SU-DHL-6 (cell line): Measurements from ENCODE around the gene ANAPC2.

Experiments used
- EZH2phosphoT487 ChIP-seq: fragments of 200-600 bp; sonication (generic), shearing (Covaris generic); conservative IDR thresholded peaks from 2 replicates; pipeline ENCODE4 v1.6.1; 2018; ENCODE audit warnings: mild to moderate bottlenecking, antibody characterized with exemption, low read length, moderate library complexity, mixed read lengths
- TF ChIP-seq, protein P1 (sequence below): fragments of 200-600 bp; sonication (generic); IDR thresholded peaks from one replicate; pipeline ENCODE4 v1.5.1; 2017; ENCODE audit warnings: antibody characterized with exemption, mild to moderate bottlenecking, low read length, moderate library complexity; ENCODE audit not compliant: insufficient read depth, poor library complexity, severe bottlenecking

DNA sequence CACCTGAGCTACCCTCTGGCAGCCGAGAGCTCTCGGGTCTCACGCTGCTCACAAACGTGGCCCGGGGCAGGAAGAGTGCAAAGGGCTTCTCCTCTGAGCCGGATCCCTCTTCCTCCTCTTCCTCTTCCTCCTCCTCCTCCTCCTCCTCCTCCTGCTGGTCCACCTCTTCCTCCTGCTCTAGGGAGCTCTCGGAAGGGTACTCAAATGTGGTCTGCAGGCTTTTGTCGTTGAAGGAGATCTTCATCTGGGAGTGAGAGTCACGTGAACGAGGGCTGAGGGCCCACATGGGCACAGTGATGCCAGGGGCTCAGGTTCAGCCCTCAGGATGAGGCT is 4.1 kb upstream of the ANAPC2 start:
- TF ChIP-seq, protein P1, sequence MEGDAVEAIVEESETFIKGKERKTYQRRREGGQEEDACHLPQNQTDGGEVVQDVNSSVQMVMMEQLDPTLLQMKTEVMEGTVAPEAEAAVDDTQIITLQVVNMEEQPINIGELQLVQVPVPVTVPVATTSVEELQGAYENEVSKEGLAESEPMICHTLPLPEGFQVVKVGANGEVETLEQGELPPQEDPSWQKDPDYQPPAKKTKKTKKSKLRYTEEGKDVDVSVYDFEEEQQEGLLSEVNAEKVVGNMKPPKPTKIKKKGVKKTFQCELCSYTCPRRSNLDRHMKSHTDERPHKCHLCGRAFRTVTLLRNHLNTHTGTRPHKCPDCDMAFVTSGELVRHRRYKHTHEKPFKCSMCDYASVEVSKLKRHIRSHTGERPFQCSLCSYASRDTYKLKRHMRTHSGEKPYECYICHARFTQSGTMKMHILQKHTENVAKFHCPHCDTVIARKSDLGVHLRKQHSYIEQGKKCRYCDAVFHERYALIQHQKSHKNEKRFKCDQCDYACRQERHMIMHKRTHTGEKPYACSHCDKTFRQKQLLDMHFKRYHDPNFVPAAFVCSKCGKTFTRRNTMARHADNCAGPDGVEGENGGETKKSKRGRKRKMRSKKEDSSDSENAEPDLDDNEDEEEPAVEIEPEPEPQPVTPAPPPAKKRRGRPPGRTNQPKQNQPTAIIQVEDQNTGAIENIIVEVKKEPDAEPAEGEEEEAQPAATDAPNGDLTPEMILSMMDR: no peak
- TF ChIP-seq EZH2phosphoT487: no peak
